ENCODE data around the gene CEP250. TPM values are rescaled to one million over a fixed set of nuclear protein-coding genes. Genes with fewer than 3 reads are reported as not detected.
A peak's percentile ranks its signal among the peaks of the same experiment; 100 is the strongest.

Gene CEP250
- total RNA-seq, 1 donor from 2014 or later = 55.4 TPM

DNA sequence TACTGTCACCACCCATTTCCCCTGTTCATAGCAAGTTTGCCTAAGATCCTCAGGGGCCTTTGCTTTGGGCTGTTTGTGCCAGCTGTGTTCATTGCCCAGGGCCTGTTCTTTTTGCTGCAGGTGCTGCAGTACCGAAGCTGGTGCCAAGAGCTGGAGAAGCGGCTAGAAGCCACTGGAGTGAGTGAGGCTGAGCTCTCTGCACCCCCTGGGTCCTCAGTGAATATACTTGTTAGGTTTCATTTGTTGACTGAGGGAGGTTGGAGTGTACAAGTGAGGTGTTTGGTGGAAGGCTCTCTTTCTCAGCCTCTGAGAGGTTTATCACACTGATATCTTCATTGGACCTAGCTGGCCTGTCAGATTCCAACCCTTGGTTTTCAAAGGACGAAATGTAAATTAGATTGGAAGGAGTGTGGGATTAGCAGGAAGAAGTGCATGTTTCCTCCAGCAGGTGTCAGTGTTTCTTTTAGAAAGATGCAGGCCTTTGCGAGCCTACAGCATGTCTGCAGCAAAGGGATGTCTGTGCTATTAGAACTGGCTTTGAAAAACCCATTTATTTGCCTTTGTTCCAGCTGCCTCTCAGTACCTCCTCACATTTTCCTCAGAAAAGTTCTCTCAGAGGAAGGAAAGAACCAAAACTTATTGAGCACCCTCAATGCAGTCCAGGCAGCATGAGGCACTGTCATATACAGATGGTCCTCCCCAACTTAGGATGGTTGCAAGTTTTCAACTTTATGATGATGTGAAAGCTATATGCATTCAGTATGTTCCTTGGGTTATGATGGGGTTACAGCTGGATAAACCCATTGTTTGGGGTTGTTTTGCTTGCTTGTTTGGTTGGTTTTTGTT is 8.3 kb downstream of the CEP250 start:
- peaks cover 10% of the 10 kb centered on the region for H3F3A ChIP-seq (ENCODE audit: low read depth)
- peaks cover 7% of the 10 kb centered on the region for H3K79me2 ChIP-seq (ENCODE audit: low read depth)
- peaks cover 36% of the 10 kb centered on the region for H3K36me3 Mint-ChIP-seq
- peaks cover 4% of the 10 kb centered on the region for H3K4me1 ChIP-seq
- H3K27me3 ChIP-seq = no peaks in the 10 kb centered on the region
- TF ChIP-seq CTCF (IDR thresholded peaks at IDR 0.05) (peak; percentile 84), EZH2 (IDR thresholded peaks at IDR 0.05) (no peak)
- H3K9me3 Mint-ChIP-seq = no peaks in the 10 kb centered on the region
- H3K4me2 ChIP-seq = no peak overlapping the region
- peak; percentile 83 for DNase-seq (ENCODE audit: low spot score)
- no peak overlapping the region for H3K9ac ChIP-seq
- H3K4me3 Mint-ChIP-seq = no peak overlapping the region
- peaks cover 16% of the 10 kb centered on the region for H4K20me1 ChIP-seq (ENCODE audit: low read depth)
- H3K27ac Mint-ChIP-seq = no peak overlapping the region
- peaks cover 7% of the 10 kb centered on the region for H3K36me3 ChIP-seq
- H3K27me3 Mint-ChIP-seq (ENCODE audit: insufficient read depth, low read depth) = peaks cover 2% of the 10 kb centered on the region
- H3K27ac ChIP-seq = no peak overlapping the region
- H2AFZ ChIP-seq (replicated peaks) = no peak overlapping the region
- no peaks in the 10 kb centered on the region for H3K9me3 ChIP-seq (ENCODE audit: low read depth)
- no peak overlapping the region for H3K4me3 ChIP-seq
- H3K4me1 Mint-ChIP-seq = peaks cover 16% of the 10 kb centered on the region

DNA sequence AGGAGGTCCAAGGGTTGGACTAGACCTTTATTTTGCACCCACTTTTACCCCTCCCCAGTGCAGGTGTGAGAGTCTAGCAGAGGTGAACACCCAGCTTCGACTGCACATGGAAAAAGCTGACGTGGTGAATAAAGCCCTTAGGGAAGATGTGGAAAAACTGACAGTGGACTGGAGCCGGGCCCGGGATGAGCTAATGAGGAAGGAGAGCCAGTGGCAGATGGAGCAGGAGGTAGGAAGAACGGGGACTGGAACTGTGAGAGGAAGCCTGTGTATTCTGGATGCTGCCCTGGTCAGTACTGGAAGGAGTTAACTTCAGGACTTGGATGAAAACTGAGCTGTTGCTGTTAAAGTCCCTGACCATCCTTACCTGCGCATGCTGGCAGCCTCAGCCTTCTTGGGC is 10.6 kb downstream of the CEP250 start:
- H3K27ac ChIP-seq = no peak overlapping the region
- no peak for DNase-seq (ENCODE audit: low spot score)
- no peaks in the 10 kb centered on the region for H3K9me3 Mint-ChIP-seq
- no peaks in the 10 kb centered on the region for H3K27me3 ChIP-seq
- H4K20me1 ChIP-seq (ENCODE audit: low read depth) = peaks cover 14% of the 10 kb centered on the region
- no peak overlapping the region for H3K9ac ChIP-seq
- H3K9me3 ChIP-seq (ENCODE audit: low read depth) = no peaks in the 10 kb centered on the region
- H3K27ac Mint-ChIP-seq = no peak overlapping the region
- H3K79me2 ChIP-seq (ENCODE audit: low read depth) = peaks cover 6% of the 10 kb centered on the region
- H3K4me3 ChIP-seq = no peak overlapping the region
- no peak for TF ChIP-seq EZH2phosphoT487 (IDR thresholded peaks at IDR 0.05)
- no peak for TF ChIP-seq CTCF (IDR thresholded peaks at IDR 0.05)
- TF ChIP-seq EZH2 (IDR thresholded peaks at IDR 0.05) = no peak
- peaks cover 37% of the 10 kb centered on the region for H3K36me3 Mint-ChIP-seq
- no peak overlapping the region for H2AFZ ChIP-seq (replicated peaks)
- H3K4me2 ChIP-seq = no peak overlapping the region
- H3K36me3 ChIP-seq = peaks cover 9% of the 10 kb centered on the region
- peaks cover 4% of the 10 kb centered on the region for H3K4me1 ChIP-seq
- H3K4me3 Mint-ChIP-seq = no peak overlapping the region
- peaks cover 2% of the 10 kb centered on the region for H3K27me3 Mint-ChIP-seq (ENCODE audit: insufficient read depth, low read depth)
- H3K4me1 Mint-ChIP-seq = peaks cover 16% of the 10 kb centered on the region
- peaks cover 10% of the 10 kb centered on the region for H3F3A ChIP-seq (ENCODE audit: low read depth)

DNA sequence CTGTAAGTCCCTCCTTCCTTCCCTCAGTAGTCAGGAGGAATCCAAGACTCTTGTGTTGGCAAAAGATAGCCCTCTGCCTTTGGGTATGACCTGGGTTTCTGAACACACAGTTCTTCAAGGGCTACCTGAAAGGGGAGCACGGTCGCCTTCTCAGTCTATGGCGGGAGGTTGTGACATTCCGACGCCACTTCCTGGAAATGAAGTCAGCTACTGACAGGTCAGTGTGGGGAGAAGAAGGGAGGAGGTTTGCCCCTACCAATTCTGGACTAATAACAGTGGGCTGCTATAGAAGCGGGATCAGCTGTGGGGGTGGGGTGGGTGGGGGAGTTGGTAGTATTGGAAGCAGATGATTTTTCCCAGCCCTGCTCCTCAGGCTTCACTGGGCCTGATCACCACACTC is 11.5 kb downstream of the CEP250 start:
- peaks cover 16% of the 10 kb centered on the region for H3K4me1 Mint-ChIP-seq
- H3K9me3 Mint-ChIP-seq = no peaks in the 10 kb centered on the region
- Histone ChIP-seq H3K27ac (no peak overlapping the region), H4K20me1 (ENCODE audit: low read depth) (peaks cover 14% of the 10 kb centered on the region), H2AFZ (replicated peaks) (no peak overlapping the region), H3K9me3 (ENCODE audit: low read depth) (no peaks in the 10 kb centered on the region), H3K4me1 (peaks cover 4% of the 10 kb centered on the region), H3K27me3 (no peaks in the 10 kb centered on the region), H3F3A (ENCODE audit: low read depth) (peaks cover 10% of the 10 kb centered on the region), H3K9ac (no peak overlapping the region), H3K4me2 (peak overlapping the region; percentile 35), H3K79me2 (ENCODE audit: low read depth) (peaks cover 6% of the 10 kb centered on the region), H3K4me3 (no peak overlapping the region), H3K36me3 (peaks cover 15% of the 10 kb centered on the region)
- no peak overlapping the region for H3K4me3 Mint-ChIP-seq
- H3K27ac Mint-ChIP-seq = no peak overlapping the region
- peaks cover 2% of the 10 kb centered on the region for H3K27me3 Mint-ChIP-seq (ENCODE audit: insufficient read depth, low read depth)
- H3K36me3 Mint-ChIP-seq = peaks cover 32% of the 10 kb centered on the region
- DNase-seq (ENCODE audit: low spot score) = no peak
- TF ChIP-seq EZH2phosphoT487 (IDR thresholded peaks at IDR 0.05) (no peak), CTCF (IDR thresholded peaks at IDR 0.05) (no peak), EZH2 (IDR thresholded peaks at IDR 0.05) (no peak)

Measured in neural progenitor cell (in vitro differentiated cells).